HCT116 (cell line): Measurements from ENCODE around the gene SKAP1. TPM values are rescaled to one million over a fixed set of nuclear protein-coding genes. Genes with fewer than 3 reads are reported as not detected.

Experiments
- ATAC-seq: fragments of 200-7000 bp; cut with Tn5 transposase; 2 replicates; pipeline ENCODE4 v1.9.1; 2020; ENCODE audit warnings: mild to moderate bottlenecking, moderate library complexity
- BruUV-seq: library from RNA; stranded (reverse); fragments of 400-500 nt; replicated peaks from 2 replicates; lab custom pipeline; 2021; lab: Mats Ljungman, UMichigan
- CTCF ChIA-PET: fragments of 300-600 bp; sonication (Branson Sonifier 250); formaldehyde crosslinking; loops from one replicate; lab custom pipeline; 2021; ENCODE audit warnings: antibody characterized with exemption; lab: Charles Lee
- POLR2A ChIA-PET: fragments of 300-600, 350-600 bp; sonication (Branson Sonifier 250); formaldehyde crosslinking; loops from one replicate; lab custom pipeline; 2021; ENCODE audit warnings: antibody characterized with exemption; lab: Charles Lee
- RAD21 ChIA-PET, 2 experiments: fragments of 300-600 bp; sonication (Branson Sonifier 250); formaldehyde crosslinking; loops; one replicate each; lab custom pipeline; 2023; ENCODE audit warnings: low total read pairs in 2 of 2; ENCODE audit not compliant: uncharacterized antibody in 2 of 2, unreplicated experiment in 2 of 2, low non-redundant PET in 1 of 2; lab: Charles Lee
- DNase-seq: peaks from one replicate; pipeline ENCODE4 v3.0.0-alpha.2; 2010; ENCODE audit warnings: low read depth, low spot score
- H2AFZ ChIP-seq: fragments of 200-600 bp; shearing (Covaris generic), sonication (generic); 2 replicates; pipeline ENCODE4 v1.6.1; 2017; ENCODE audit warnings: low read depth, mixed run types, mixed read lengths, antibody characterized with exemption, low read length; ENCODE audit not compliant: poor library complexity, severe bottlenecking
- H3K27ac ChIP-seq: 2 replicates; pipeline ENCODE4 v1.5.1; 2012; ENCODE audit warnings: low read depth, low read length
- H3K27me3 ChIP-seq: fragments of 200-600 bp; sonication (generic); 2 replicates; pipeline ENCODE4 v1.6.1; 2016; ENCODE audit warnings: mixed run types, low read length, mixed read lengths; ENCODE audit not compliant: insufficient read depth
- H3K36me3 ChIP-seq, 2 experiments: fragments of 200-500 bp in 1 of 2; fragments of 200-600 bp in 1 of 2; sonication (Bioruptor generic) in 1 of 2; sonication (generic) in 1 of 2; 2 replicates each; pipeline versions ENCODE4 v1.5.1 to v1.6.1; 2014 to 2016; ENCODE audit warnings: low read length in 2 of 2, inconsistent platforms in 1 of 2, mixed read lengths in 1 of 2, mixed run types in 1 of 2; ENCODE audit not compliant: insufficient read depth in 2 of 2, control insufficient read depth in 1 of 2
- H3K4me1 ChIP-seq, 2 experiments: fragments of 200-600 bp in 1 of 2; sonication (generic) in 1 of 2; 2 replicates each; pipeline versions ENCODE4 v1.5.1 to v1.6.1; 2012 to 2017; ENCODE audit warnings: low read length in 2 of 2, inconsistent platforms in 1 of 2, mild to moderate bottlenecking in 1 of 2, mixed read lengths in 1 of 2, mixed run types in 1 of 2, moderate library complexity in 1 of 2; ENCODE audit not compliant: insufficient read depth in 2 of 2, control insufficient read depth in 1 of 2
- H3K4me2 ChIP-seq: fragments of 200-600 bp; sonication (generic); 2 replicates; pipeline ENCODE4 v1.6.1; 2017; ENCODE audit warnings: mixed run types, low read length, mixed read lengths
- H3K4me3 ChIP-seq, 2 experiments: fragments of 200-600 bp in 1 of 2; sonication (generic) in 1 of 2; replicated peaks in 1 of 2; 2 replicates each; pipeline ENCODE4 v1.5.1; 2011 to 2016; ENCODE audit warnings: low read length in 2 of 2, control low read depth in 1 of 2, low read depth in 1 of 2, mild to moderate bottlenecking in 1 of 2, mixed read lengths in 1 of 2, mixed run types in 1 of 2
- H3K79me2 ChIP-seq: fragments of 200-600 bp; sonication (generic); 2 replicates; pipeline ENCODE4 v1.6.1; 2017; ENCODE audit warnings: mild to moderate bottlenecking, mixed run types, low read length, moderate library complexity, mixed read lengths; ENCODE audit not compliant: insufficient read depth
- H3K9ac ChIP-seq: fragments of 200-600 bp; sonication (generic); 2 replicates; pipeline ENCODE4 v1.6.1; 2016; ENCODE audit warnings: low read length, mixed read lengths
- H3K9me2 ChIP-seq: fragments of 200-600 bp; sonication (generic), shearing (Covaris generic); 2 replicates; pipeline ENCODE4 v1.6.1; 2017; ENCODE audit warnings: mixed run types, mild to moderate bottlenecking, moderate library complexity; ENCODE audit not compliant: insufficient read depth
- H3K9me3 ChIP-seq, 2 experiments: fragments of 200-500 bp in 1 of 2; fragments of 200-600 bp in 1 of 2; sonication (Bioruptor generic) in 1 of 2; sonication (generic) in 1 of 2; 2 replicates each; pipeline ENCODE4 v1.6.1; 2014 to 2017; ENCODE audit warnings: low read length in 2 of 2, mixed read lengths in 2 of 2, inconsistent platforms in 1 of 2, low read depth in 1 of 2, mild to moderate bottlenecking in 1 of 2, mixed run types in 1 of 2, moderate library complexity in 1 of 2; ENCODE audit not compliant: control insufficient read depth in 1 of 2, insufficient read depth in 1 of 2
- H4K20me1 ChIP-seq: fragments of 200-600 bp; sonication (generic), shearing (Covaris generic); 2 replicates; pipeline ENCODE4 v1.6.1; 2017; ENCODE audit warnings: mixed run types, mild to moderate bottlenecking, moderate library complexity; ENCODE audit not compliant: insufficient read depth
- CTCF ChIP-seq, 3 experiments: fragments of 200-600 bp in 1 of 3; sonication (generic) in 1 of 3; IDR thresholded peaks in 2 of 3; conservative IDR thresholded peaks in 1 of 3; 2 replicates each; pipeline ENCODE4 v1.5.1; 2012 to 2017; ENCODE audit warnings: low read depth in 2 of 3, low read length in 2 of 3, antibody characterized with exemption in 1 of 3, borderline replicate concordance in 1 of 3, control low read depth in 1 of 3, mild to moderate bottlenecking in 1 of 3, mixed read lengths in 1 of 3, mixed run types in 1 of 3, moderate library complexity in 1 of 3; ENCODE audit not compliant: insufficient read depth in 1 of 3
- RAD21 ChIP-seq: IDR thresholded peaks from 2 replicates; pipeline ENCODE4 v1.6.1; 2012; ENCODE audit warnings: low read depth, mild to moderate bottlenecking
- intact Hi-C: fragments of 100-400 bp; cut with micrococcal nuclease; formaldehyde crosslinking; loops from 2 replicates; pipeline ENCODE4 v1.10.0; 2022
- total RNA-seq: library from RNA; stranded (reverse); gene quantifications from one replicate; pipeline ENCODE4 v1.2.1, GENCODE V29; 2021; ENCODE audit not compliant: unreplicated experiment
- TF ChIP-seq, protein P1 (sequence below): IDR thresholded peaks from 2 replicates; pipeline ENCODE4 v1.6.1; 2012; ENCODE audit warnings: low read depth

Gene SKAP1
- total RNA-seq, 1 experiment from 2014 or later: 12.4 TPM

GRCh38 chr17:48228720-48229119 is 201.3 kb downstream of the SKAP1 start:
- peaks cover 0 to 26% of the 10 kb centered on the region in 2 experiments; a peak in 1 of 4 replicates for H3K4me1 ChIP-seq
- no peak overlapping the region for H3K27ac ChIP-seq
- TF ChIP-seq, protein P1, sequence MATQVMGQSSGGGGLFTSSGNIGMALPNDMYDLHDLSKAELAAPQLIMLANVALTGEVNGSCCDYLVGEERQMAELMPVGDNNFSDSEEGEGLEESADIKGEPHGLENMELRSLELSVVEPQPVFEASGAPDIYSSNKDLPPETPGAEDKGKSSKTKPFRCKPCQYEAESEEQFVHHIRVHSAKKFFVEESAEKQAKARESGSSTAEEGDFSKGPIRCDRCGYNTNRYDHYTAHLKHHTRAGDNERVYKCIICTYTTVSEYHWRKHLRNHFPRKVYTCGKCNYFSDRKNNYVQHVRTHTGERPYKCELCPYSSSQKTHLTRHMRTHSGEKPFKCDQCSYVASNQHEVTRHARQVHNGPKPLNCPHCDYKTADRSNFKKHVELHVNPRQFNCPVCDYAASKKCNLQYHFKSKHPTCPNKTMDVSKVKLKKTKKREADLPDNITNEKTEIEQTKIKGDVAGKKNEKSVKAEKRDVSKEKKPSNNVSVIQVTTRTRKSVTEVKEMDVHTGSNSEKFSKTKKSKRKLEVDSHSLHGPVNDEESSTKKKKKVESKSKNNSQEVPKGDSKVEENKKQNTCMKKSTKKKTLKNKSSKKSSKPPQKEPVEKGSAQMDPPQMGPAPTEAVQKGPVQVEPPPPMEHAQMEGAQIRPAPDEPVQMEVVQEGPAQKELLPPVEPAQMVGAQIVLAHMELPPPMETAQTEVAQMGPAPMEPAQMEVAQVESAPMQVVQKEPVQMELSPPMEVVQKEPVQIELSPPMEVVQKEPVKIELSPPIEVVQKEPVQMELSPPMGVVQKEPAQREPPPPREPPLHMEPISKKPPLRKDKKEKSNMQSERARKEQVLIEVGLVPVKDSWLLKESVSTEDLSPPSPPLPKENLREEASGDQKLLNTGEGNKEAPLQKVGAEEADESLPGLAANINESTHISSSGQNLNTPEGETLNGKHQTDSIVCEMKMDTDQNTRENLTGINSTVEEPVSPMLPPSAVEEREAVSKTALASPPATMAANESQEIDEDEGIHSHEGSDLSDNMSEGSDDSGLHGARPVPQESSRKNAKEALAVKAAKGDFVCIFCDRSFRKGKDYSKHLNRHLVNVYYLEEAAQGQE: no peak
- TF ChIP-seq RAD21 (0 out of 2 replicates have a peak, but pooled peaks have one; percentile 7), CTCF (IDR thresholded peaks at IDR 0.05 in 2 of 3, conservative IDR thresholded peaks at IDR 0.05 in 1 of 3; ENCODE audit: borderline replicate concordance in 1 of 3, insufficient read depth in 1 of 3, low read depth in 2 of 3, low read length in 2 of 3) (peak in 2 of 3 experiments; percentile 63 to 73; a peak in 4 of 6 replicates)
- intact Hi-C loops: no loop called here
- no peaks in the 10 kb centered on the region for H3K9me2 ChIP-seq
- no peak for DNase-seq
- no peak overlapping the region for H3K9ac ChIP-seq
- ATAC-seq: peak; percentile 92
- no peaks in the 10 kb centered on the region for H3K36me3 ChIP-seq
- H2AFZ ChIP-seq: peak overlapping the region; percentile 1
- H4K20me1 ChIP-seq: no peaks in the 10 kb centered on the region
- no peak overlapping the region for H3K4me3 ChIP-seq
- no peaks in the 10 kb centered on the region for H3K9me3 ChIP-seq
- ChIA-PET RAD21 (no interaction called here), CTCF (interaction anchor here (0.6 to 3.1 kb wide), 25 partner anchors 8 to 386 kb away, joined by 3 to 17 read pairs (median 4); partner anchors contain the start of gene HOXB8), POLR2A (interaction anchor here (0.8 to 1.0 kb wide), 2 partner anchors 15 to 20 kb away, joined by 3 read pairs; no protein-coding TSS in a partner anchor)
- H3K27me3 ChIP-seq: no peaks in the 10 kb centered on the region
- no TSS peak for BruUV-seq
- H3K79me2 ChIP-seq: no peaks in the 10 kb centered on the region
- H3K4me2 ChIP-seq: no peak overlapping the region
